ENCODE results near the gene SPNS3. TPM values are rescaled to one million over a fixed set of nuclear protein-coding genes. Genes with fewer than 3 reads are reported as not detected.

The SPNS3 gene
- total and polyA plus RNA-seq, 2 donors from 2014 or later: 1.4 to 3.7 TPM

- Histone ChIP-seq H3K9me3 (ENCODE audit: control insufficient read depth in 2 of 3, insufficient read depth in 1 of 3, low read length in 3 of 3) (no peaks in the 10 kb centered on the region), H3K9ac (ENCODE audit: low read length in 3 of 3) (peak overlapping the region in 1 of 3 donors; percentile 58), H3K4me3 (ENCODE audit: low read length in 3 of 3) (no peak overlapping the region), H3K36me3 (ENCODE audit: control insufficient read depth in 2 of 3, insufficient read depth in 3 of 3, low read length in 3 of 3) (no peaks in the 10 kb centered on the region), H3K27ac (ENCODE audit: low read depth in 2 of 2, low read length in 2 of 2) (peak overlapping the region; percentile 72 to 82), H3K27me3 (ENCODE audit: control insufficient read depth, insufficient read depth, low read length) (no peaks in the 10 kb centered on the region), H3K4me1 (ENCODE audit: control insufficient read depth in 2 of 3, insufficient read depth in 2 of 3, low read depth in 1 of 3, low read length in 3 of 3) (peaks cover 0 to 34% (median 12%) of the 10 kb centered on the region in 3 donors)
- intact Hi-C loops (cut with DNase I): no loop called here
- TF ChIP-seq, protein P1, sequence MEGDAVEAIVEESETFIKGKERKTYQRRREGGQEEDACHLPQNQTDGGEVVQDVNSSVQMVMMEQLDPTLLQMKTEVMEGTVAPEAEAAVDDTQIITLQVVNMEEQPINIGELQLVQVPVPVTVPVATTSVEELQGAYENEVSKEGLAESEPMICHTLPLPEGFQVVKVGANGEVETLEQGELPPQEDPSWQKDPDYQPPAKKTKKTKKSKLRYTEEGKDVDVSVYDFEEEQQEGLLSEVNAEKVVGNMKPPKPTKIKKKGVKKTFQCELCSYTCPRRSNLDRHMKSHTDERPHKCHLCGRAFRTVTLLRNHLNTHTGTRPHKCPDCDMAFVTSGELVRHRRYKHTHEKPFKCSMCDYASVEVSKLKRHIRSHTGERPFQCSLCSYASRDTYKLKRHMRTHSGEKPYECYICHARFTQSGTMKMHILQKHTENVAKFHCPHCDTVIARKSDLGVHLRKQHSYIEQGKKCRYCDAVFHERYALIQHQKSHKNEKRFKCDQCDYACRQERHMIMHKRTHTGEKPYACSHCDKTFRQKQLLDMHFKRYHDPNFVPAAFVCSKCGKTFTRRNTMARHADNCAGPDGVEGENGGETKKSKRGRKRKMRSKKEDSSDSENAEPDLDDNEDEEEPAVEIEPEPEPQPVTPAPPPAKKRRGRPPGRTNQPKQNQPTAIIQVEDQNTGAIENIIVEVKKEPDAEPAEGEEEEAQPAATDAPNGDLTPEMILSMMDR (IDR thresholded peaks at IDR 0.05; ENCODE audit: borderline replicate concordance, extremely low read depth, insufficient read depth): no peak
- FAIRE-seq (no peak), DNase-seq (peak in 2 of 5 donors; percentile 50 to 78)
Observed at GRCh38 chr17:4483012-4483840, 49.5 kb downstream of the SPNS3 start.

- Histone ChIP-seq H3K4me1 (ENCODE audit: control insufficient read depth in 2 of 3, insufficient read depth in 2 of 3, low read depth in 1 of 3, low read length in 3 of 3) (peaks cover 0 to 15% (median 8%) of the 10 kb centered on the region in 3 donors), H3K9me3 (ENCODE audit: control insufficient read depth in 2 of 3, insufficient read depth in 1 of 3, low read length in 3 of 3) (no peaks in the 10 kb centered on the region), H3K27me3 (ENCODE audit: control insufficient read depth, insufficient read depth, low read length) (no peaks in the 10 kb centered on the region), H3K9ac (ENCODE audit: low read length in 3 of 3) (no peak overlapping the region), H3K27ac (ENCODE audit: low read depth in 2 of 2, low read length in 2 of 2) (no peak overlapping the region), H3K4me3 (ENCODE audit: low read length in 3 of 3) (no peak overlapping the region), H3K36me3 (ENCODE audit: control insufficient read depth in 2 of 3, insufficient read depth in 3 of 3, low read length in 3 of 3) (no peaks in the 10 kb centered on the region)
- TF ChIP-seq, protein P1 (IDR thresholded peaks at IDR 0.05; ENCODE audit: borderline replicate concordance, extremely low read depth, insufficient read depth): no peak
- intact Hi-C loops (cut with DNase I): no loop called here
- FAIRE-seq (no peak), DNase-seq (peak in 1 of 5 donors; percentile 75)
Observed at GRCh38 chr17:4485676-4486646, 52.2 kb downstream of the SPNS3 start.

GRCh38 chr17:4487296-4487695 lies 53.6 kb downstream of the SPNS3 start:
- Histone ChIP-seq H3K4me1 (ENCODE audit: control insufficient read depth in 2 of 3, insufficient read depth in 2 of 3, low read depth in 1 of 3, low read length in 3 of 3) (peaks cover 0 to 10% (median 8%) of the 10 kb centered on the region in 3 donors), H3K9me3 (ENCODE audit: control insufficient read depth in 2 of 3, insufficient read depth in 1 of 3, low read length in 3 of 3) (no peaks in the 10 kb centered on the region), H3K9ac (ENCODE audit: low read length in 3 of 3) (no peak overlapping the region), H3K27ac (ENCODE audit: low read depth in 2 of 2, low read length in 2 of 2) (no peak overlapping the region), H3K36me3 (ENCODE audit: control insufficient read depth in 2 of 3, insufficient read depth in 3 of 3, low read length in 3 of 3) (no peaks in the 10 kb centered on the region), H3K4me3 (ENCODE audit: low read length in 3 of 3) (no peak overlapping the region), H3K27me3 (ENCODE audit: control insufficient read depth, insufficient read depth, low read length) (no peaks in the 10 kb centered on the region)
- FAIRE-seq (no peak), DNase-seq (no peak)
- intact Hi-C loops (cut with DNase I): no loop called here
- TF ChIP-seq, protein P1 (IDR thresholded peaks at IDR 0.05; ENCODE audit: borderline replicate concordance, extremely low read depth, insufficient read depth): no peak
